HCT116 (cell line): ENCODE data around the gene FXYD6.

ENCODE experiments used
- CTCF ChIP-seq, 3 experiments: fragments of 200-600 bp in 1 of 3; sonication (generic) in 1 of 3; IDR thresholded peaks in 2 of 3; conservative IDR thresholded peaks in 1 of 3; 2 replicates each; pipeline ENCODE4 v1.5.1; 2012 to 2017; ENCODE audit warnings: low read depth in 2 of 3, low read length in 2 of 3, antibody characterized with exemption in 1 of 3, borderline replicate concordance in 1 of 3, control low read depth in 1 of 3, mild to moderate bottlenecking in 1 of 3, mixed read lengths in 1 of 3, mixed run types in 1 of 3, moderate library complexity in 1 of 3; ENCODE audit not compliant: insufficient read depth in 1 of 3
- ELF1 ChIP-seq: IDR thresholded peaks from 2 replicates; pipeline ENCODE4 v1.6.1; 2012; ENCODE audit warnings: low read depth, borderline replicate concordance
- EZH2 ChIP-seq: fragments of 200-600 bp; sonication (generic); IDR thresholded peaks from 2 replicates; pipeline ENCODE4 v1.6.1; 2017; ENCODE audit warnings: antibody characterized with exemption, mixed run types
- JUND ChIP-seq: IDR thresholded peaks from 2 replicates; pipeline ENCODE4 v1.6.1; 2012
- POLR2A ChIP-seq: IDR thresholded peaks from 2 replicates; pipeline ENCODE4 v1.7.0; 2011; ENCODE audit warnings: borderline replicate concordance; ENCODE audit not compliant: insufficient read depth, insufficient read length; ENCODE audit errors: extremely low read depth
- RAD21 ChIP-seq: IDR thresholded peaks from 2 replicates; pipeline ENCODE4 v1.6.1; 2012; ENCODE audit warnings: low read depth, mild to moderate bottlenecking
- REST ChIP-seq: IDR thresholded peaks from 2 replicates; pipeline ENCODE4 v1.6.1; 2012; ENCODE audit warnings: low read depth
- SP1 ChIP-seq: IDR thresholded peaks from 2 replicates; pipeline ENCODE4 v1.6.1; 2012; ENCODE audit warnings: low read depth
- ZBTB33 ChIP-seq: IDR thresholded peaks from 2 replicates; pipeline ENCODE4 v1.6.1; 2011; ENCODE audit warnings: mild to moderate bottlenecking, low read length, moderate library complexity; ENCODE audit not compliant: insufficient replicate concordance; ENCODE audit errors: extremely low read depth

GRCh38 chr11:117790279-117790678 is 86.2 kb downstream of the FXYD6 start:
- TF ChIP-seq ZBTB33 (no peak), CTCF (IDR thresholded peaks at IDR 0.05 in 2 of 3, conservative IDR thresholded peaks at IDR 0.05 in 1 of 3; ENCODE audit: borderline replicate concordance in 1 of 3, insufficient read depth in 1 of 3, low read depth in 2 of 3, low read length in 2 of 3) (no peak), POLR2A (no peak), ELF1 (no peak), EZH2 (no peak), RAD21 (no peak), JUND (no peak), REST (no peak), SP1 (no peak)
